Trophoblast cell (in vitro differentiated cells and primary cell): ENCODE data around the gene FAM221B.

Source experiments
- DNase-seq, 2 donors: peaks; one replicate each; pipeline ENCODE4 v3.0.0-alpha.2; 2016
- H2AFZ ChIP-seq: 2 replicates; pipeline ENCODE4 v1.6.1; 2013; ENCODE audit warnings: low read length, moderate library complexity, mild to moderate bottlenecking; ENCODE audit not compliant: insufficient read depth, poor library complexity
- H2AK5ac ChIP-seq: 2 replicates; pipeline ENCODE4 v1.6.1; 2013; ENCODE audit warnings: mild to moderate bottlenecking, low read length
- H2BK120ac ChIP-seq: 2 replicates; pipeline ENCODE4 v1.6.1; 2013; ENCODE audit warnings: low read length, mild to moderate bottlenecking, moderate library complexity; ENCODE audit not compliant: insufficient read depth, poor library complexity
- H2BK12ac ChIP-seq: 2 replicates; pipeline ENCODE4 v1.6.1; 2013; ENCODE audit warnings: mild to moderate bottlenecking, low read length, moderate library complexity
- H2BK5ac ChIP-seq: 2 replicates; pipeline ENCODE4 v1.6.1; 2013; ENCODE audit warnings: low read length, low read depth, moderate library complexity, mild to moderate bottlenecking; ENCODE audit not compliant: poor library complexity
- H3K14ac ChIP-seq: 2 replicates; pipeline ENCODE4 v1.6.1; 2013; ENCODE audit warnings: mild to moderate bottlenecking, low read length
- H3K18ac ChIP-seq: 2 replicates; pipeline ENCODE4 v1.6.1; 2013; ENCODE audit warnings: mild to moderate bottlenecking, low read length
- H3K23ac ChIP-seq: 2 replicates; pipeline ENCODE4 v1.6.1; 2013; ENCODE audit warnings: low read length
- H3K27ac ChIP-seq: 2 replicates; pipeline ENCODE4 v1.5.1; 2013; ENCODE audit warnings: low read depth, mild to moderate bottlenecking, inconsistent platforms, low read length, moderate library complexity
- H3K27me3 ChIP-seq: 2 replicates; pipeline ENCODE4 v1.6.1; 2013; ENCODE audit warnings: inconsistent platforms, mild to moderate bottlenecking, low read length, moderate library complexity; ENCODE audit not compliant: insufficient read depth
- H3K36me3 ChIP-seq, 2 experiments: 1 replicate in 1 of 2; 2 replicates in 1 of 2; pipeline ENCODE4 v1.6.1; 2013; ENCODE audit warnings: low read length in 2 of 2, mild to moderate bottlenecking in 2 of 2, moderate library complexity in 1 of 2; ENCODE audit not compliant: insufficient read depth in 2 of 2, control insufficient read depth in 1 of 2
- H3K4ac ChIP-seq: 2 replicates; pipeline ENCODE4 v1.6.1; 2013; ENCODE audit warnings: low read depth, mild to moderate bottlenecking, low read length, moderate library complexity
- H3K4me1 ChIP-seq, 2 experiments: 1 replicate in 1 of 2; 2 replicates in 1 of 2; pipeline ENCODE4 v1.6.1; 2013; ENCODE audit warnings: low read length in 2 of 2, mild to moderate bottlenecking in 2 of 2, moderate library complexity in 1 of 2; ENCODE audit not compliant: insufficient read depth in 2 of 2, control insufficient read depth in 1 of 2
- H3K4me2 ChIP-seq: 2 replicates; pipeline ENCODE4 v1.6.1; 2013; ENCODE audit warnings: inconsistent platforms, mild to moderate bottlenecking, low read length, moderate library complexity
- H3K4me3 ChIP-seq: 2 replicates; pipeline ENCODE4 v1.5.1; 2013; ENCODE audit warnings: mild to moderate bottlenecking, low read depth, low read length, inconsistent platforms
- H3K79me1 ChIP-seq: one replicate; pipeline ENCODE4 v1.6.1; 2013; ENCODE audit warnings: low read length
- H3K79me2 ChIP-seq: 2 replicates; pipeline ENCODE4 v1.6.1; 2013; ENCODE audit warnings: low read length, mild to moderate bottlenecking; ENCODE audit not compliant: control insufficient read depth, insufficient read depth, poor library complexity
- H3K9ac ChIP-seq: 2 replicates; pipeline ENCODE4 v1.6.1; 2013; ENCODE audit warnings: mild to moderate bottlenecking, low read length
- H3K9me3 ChIP-seq: 2 replicates; pipeline ENCODE4 v1.6.1; 2013; ENCODE audit warnings: low read depth, mild to moderate bottlenecking, control low read depth, inconsistent platforms, low read length; ENCODE audit not compliant: insufficient read depth
- H4K12ac ChIP-seq: 2 replicates; pipeline ENCODE4 v1.6.1; 2013; ENCODE audit warnings: low read depth, mild to moderate bottlenecking, low read length, moderate library complexity
- H4K8ac ChIP-seq: 2 replicates; pipeline ENCODE4 v1.6.1; 2013; ENCODE audit warnings: low read depth, mild to moderate bottlenecking, low read length, moderate library complexity
- H4K91ac ChIP-seq: one replicate; pipeline ENCODE4 v1.6.1; 2013; ENCODE audit warnings: low read depth, mild to moderate bottlenecking, low read length, moderate library complexity
- WGBS: extraction: QIAGEN DNeasy Blood & Tissue Kit; methylation state at CpG from one replicate; pipeline ENCODE4 v1.1.7; 2013; ENCODE audit warnings: missing lambda C conversion rate; ENCODE audit not compliant: insufficient read length, insufficient coverage; ENCODE audit errors: extremely low coverage; 5-methylcytosine and 5-hydroxymethylcytosine counted together

The FAM221B gene

DNA sequence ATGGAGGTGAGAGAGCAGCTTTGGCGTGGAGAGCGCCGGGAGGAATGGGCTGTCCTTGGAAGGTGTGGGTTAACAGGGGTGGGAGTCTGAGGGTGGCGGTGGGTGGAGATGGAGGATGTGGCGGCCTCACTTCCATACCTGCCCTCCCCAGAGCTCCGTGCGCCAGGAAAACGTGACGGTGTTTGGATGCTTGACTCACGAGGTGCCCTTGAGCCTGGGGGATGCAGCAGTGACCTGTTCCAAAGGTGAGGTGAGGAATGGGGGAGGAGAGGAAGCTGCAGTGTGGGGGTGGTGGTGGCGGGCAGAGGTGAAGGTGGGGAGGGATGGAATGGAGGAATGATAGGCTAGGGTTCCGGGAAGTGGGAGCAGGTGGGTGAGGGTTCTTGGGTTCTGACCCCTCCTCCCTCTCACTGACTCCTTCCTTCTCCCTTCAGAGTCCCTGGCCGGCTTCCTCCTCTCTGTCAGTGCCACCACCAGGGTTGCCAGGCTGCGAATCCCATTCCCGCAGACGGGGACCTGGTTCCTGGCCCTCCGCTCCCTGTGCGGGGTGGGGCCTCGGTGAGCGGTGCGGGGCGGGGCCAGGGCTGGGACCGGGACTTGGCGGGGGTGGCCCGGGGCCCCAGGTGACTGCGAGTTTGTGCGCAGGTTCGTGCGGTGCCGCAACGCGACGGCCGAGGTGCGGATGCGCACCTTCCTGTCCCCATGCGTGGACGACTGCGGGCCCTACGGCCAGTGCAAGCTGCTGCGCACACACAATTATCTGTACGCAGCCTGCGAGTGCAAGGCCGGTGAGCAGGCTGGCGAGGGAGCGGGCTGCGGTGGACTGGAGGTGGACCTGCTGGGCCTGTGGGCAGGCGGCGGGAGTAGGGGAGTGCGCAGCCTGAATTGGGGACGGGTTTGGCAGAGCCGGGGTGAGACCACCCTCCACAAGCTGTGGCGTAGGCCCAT lies 17.6 kb upstream of the FAM221B start:
- peak overlapping the region; percentile 32 for H3K4me3 ChIP-seq
- peaks cover 3% of the 10 kb centered on the region for H3K27me3 ChIP-seq
- H2AK5ac ChIP-seq: no peak overlapping the region
- H2BK12ac ChIP-seq: no peak overlapping the region
- no peak overlapping the region for H4K91ac ChIP-seq
- no peak overlapping the region for H4K8ac ChIP-seq
- no CpG with 5 or more reads among the region's 53 CpGs for WGBS
- H3K9ac ChIP-seq: no peak overlapping the region
- H3K14ac ChIP-seq: no peak overlapping the region
- no peaks in the 10 kb centered on the region for H3K79me2 ChIP-seq
- H2BK5ac ChIP-seq: no peak overlapping the region
- H3K9me3 ChIP-seq: peaks cover 2% of the 10 kb centered on the region
- H2AFZ ChIP-seq: no peak overlapping the region
- H3K18ac ChIP-seq: no peak overlapping the region
- H2BK120ac ChIP-seq: no peak overlapping the region
- no peak overlapping the region for H3K4ac ChIP-seq
- peak in 1 of 2 donors; percentile 26 for DNase-seq
- no peak overlapping the region for H3K23ac ChIP-seq
- H3K36me3 ChIP-seq: peaks cover 0 to 5% of the 10 kb centered on the region in 2 experiments
- no peaks in the 10 kb centered on the region for H3K79me1 ChIP-seq
- peaks cover 4 to 10% of the 10 kb centered on the region in 2 experiments for H3K4me1 ChIP-seq
- H4K12ac ChIP-seq: no peak overlapping the region
- H3K4me2 ChIP-seq: peak overlapping the region; percentile 56
- H3K27ac ChIP-seq: no peak overlapping the region

DNA sequence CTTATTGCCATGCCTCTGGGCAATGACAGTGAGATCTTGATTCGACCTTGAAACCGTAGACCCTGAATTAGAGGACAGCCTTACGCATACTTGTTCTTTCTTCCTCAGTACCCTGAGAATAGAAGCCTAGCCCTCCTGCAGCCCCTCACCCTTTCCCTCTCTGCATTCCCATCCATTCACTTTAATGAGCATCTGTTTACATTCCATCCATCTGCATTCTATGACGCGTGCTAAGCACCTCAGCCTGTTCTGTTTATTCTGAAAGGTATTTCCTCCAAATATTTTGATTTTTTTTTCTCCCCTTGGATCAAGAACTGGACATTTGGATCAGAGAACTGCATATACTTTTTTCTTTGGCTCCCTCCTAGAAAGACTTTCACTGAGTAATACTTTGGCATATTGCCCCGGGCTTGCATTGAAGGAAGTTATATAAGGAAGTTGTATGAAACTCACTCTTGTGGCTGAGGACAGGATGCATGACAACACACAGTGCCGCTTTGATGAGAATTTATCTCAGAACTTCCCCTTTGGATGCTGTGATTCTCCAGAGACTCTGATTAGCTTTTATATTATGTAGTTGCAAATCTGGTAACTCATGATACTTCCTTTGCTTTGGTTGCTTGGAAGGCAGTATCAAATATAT lies 16.2 kb upstream of the FAM221B start:
- Histone ChIP-seq H4K12ac (no peak overlapping the region), H3K27ac (no peak overlapping the region), H3K14ac (no peak overlapping the region), H3K4me1 (peaks cover 4 to 10% of the 10 kb centered on the region in 2 experiments), H2AFZ (no peak overlapping the region), H4K91ac (no peak overlapping the region), H3K4me2 (no peak overlapping the region), H3K23ac (no peak overlapping the region), H3K4me3 (no peak overlapping the region), H3K27me3 (peaks cover 3% of the 10 kb centered on the region), H2BK5ac (no peak overlapping the region), H3K9ac (no peak overlapping the region), H4K8ac (no peak overlapping the region), H3K36me3 (peaks cover 0 to 5% of the 10 kb centered on the region in 2 experiments), H2BK12ac (no peak overlapping the region), H2BK120ac (no peak overlapping the region), H3K79me1 (no peaks in the 10 kb centered on the region), H3K18ac (no peak overlapping the region), H3K79me2 (no peaks in the 10 kb centered on the region), H3K4ac (no peak overlapping the region), H3K9me3 (peaks cover 2% of the 10 kb centered on the region), H2AK5ac (no peak overlapping the region)
- no CpG with 5 or more reads among the region's 7 CpGs for WGBS
- peak; percentile 22 to 39 for DNase-seq

DNA sequence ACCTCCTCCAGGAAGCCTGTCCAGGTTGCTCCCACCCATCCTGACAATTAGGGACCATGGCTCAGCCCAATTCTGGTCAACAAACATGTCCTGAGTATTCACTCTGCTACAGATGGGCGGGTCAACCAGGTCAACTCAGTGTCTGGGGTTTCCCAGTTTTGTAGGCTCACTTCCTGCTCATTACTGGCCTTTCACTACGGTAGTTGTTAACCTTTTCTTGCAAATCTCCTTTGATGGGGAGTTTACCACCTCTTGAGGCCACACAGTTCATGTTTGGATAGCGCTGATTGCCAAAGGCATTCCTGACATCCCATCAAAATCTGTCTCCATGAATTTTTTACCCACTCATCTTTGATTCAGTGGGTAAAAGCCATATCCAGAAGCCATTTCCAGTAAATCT lies 14.3 kb upstream of the FAM221B start:
- Histone ChIP-seq H3K4me3 (no peak overlapping the region), H2BK120ac (no peak overlapping the region), H3K9ac (no peak overlapping the region), H3K23ac (no peak overlapping the region), H3K36me3 (peaks cover 0 to 5% of the 10 kb centered on the region in 2 experiments), H3K79me2 (no peaks in the 10 kb centered on the region), H3K79me1 (no peaks in the 10 kb centered on the region), H3K4me1 (peaks cover 4 to 10% of the 10 kb centered on the region in 2 experiments), H2BK12ac (no peak overlapping the region), H2AFZ (no peak overlapping the region), H3K4me2 (no peak overlapping the region), H3K27me3 (peaks cover 3% of the 10 kb centered on the region), H3K14ac (no peak overlapping the region), H4K8ac (no peak overlapping the region), H2AK5ac (no peak overlapping the region), H3K9me3 (peaks cover 2% of the 10 kb centered on the region), H4K91ac (no peak overlapping the region), H4K12ac (no peak overlapping the region), H3K18ac (no peak overlapping the region), H2BK5ac (no peak overlapping the region), H3K4ac (no peak overlapping the region), H3K27ac (no peak overlapping the region)
- DNase-seq: no peak
- no CpG with 5 or more reads among the region's 3 CpGs for WGBS

DNA sequence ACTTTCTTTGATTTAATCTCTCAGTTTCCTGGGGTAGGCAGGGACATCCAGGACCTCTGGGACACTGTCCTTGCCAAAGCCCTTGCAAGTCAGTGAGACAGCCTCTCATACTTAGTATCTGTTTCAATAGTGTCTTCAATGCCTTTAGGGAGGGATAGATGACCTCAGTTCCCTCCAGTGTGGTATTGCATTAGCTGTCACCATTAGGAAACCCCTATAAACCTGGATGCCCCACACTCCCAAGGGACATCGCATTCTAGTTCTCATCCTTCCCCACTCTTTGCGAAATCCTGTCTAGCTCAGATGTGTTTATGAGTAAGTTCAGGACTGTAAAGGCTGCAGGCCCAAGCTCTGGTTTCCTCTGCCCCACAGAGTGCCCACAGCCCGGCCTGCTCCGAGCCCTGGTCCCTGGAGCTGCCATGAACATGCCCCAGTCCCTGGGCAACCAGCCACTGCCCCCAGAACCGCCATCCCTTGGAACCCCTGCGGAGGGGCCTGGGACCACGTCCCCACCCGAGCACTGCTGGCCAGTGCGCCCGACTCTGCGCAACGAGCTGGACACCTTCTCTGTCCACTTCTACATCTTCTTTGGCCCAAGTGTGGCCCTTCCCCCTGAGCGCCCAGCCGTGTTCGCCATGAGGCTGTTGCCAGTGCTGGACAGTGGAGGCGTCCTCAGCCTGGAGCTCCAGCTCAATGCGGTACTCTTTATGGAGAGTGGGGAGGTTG lies 13.7 kb upstream of the FAM221B start:
- Histone ChIP-seq H3K79me2 (no peaks in the 10 kb centered on the region), H3K4me2 (no peak overlapping the region), H3K79me1 (no peaks in the 10 kb centered on the region), H2BK120ac (no peak overlapping the region), H4K91ac (no peak overlapping the region), H2BK12ac (no peak overlapping the region), H3K4me3 (no peak overlapping the region), H2AFZ (no peak overlapping the region), H2BK5ac (no peak overlapping the region), H3K4me1 (peaks cover 4 to 10% of the 10 kb centered on the region in 2 experiments), H3K36me3 (peaks cover 0 to 5% of the 10 kb centered on the region in 2 experiments), H3K14ac (no peak overlapping the region), H3K23ac (no peak overlapping the region), H3K18ac (no peak overlapping the region), H3K4ac (no peak overlapping the region), H3K27me3 (peaks cover 3% of the 10 kb centered on the region), H3K27ac (no peak overlapping the region), H4K8ac (no peak overlapping the region), H2AK5ac (no peak overlapping the region), H3K9me3 (peaks cover 2% of the 10 kb centered on the region), H3K9ac (no peak overlapping the region), H4K12ac (no peak overlapping the region)
- no CpG with 5 or more reads among the region's 17 CpGs for WGBS
- no peak for DNase-seq
